PFSK-1 (cell line): Measurements from ENCODE around the gene TGFBR1.

Source experiments
- FOXP2 ChIP-seq: optimal IDR thresholded peaks from 2 replicates; pipeline ENCODE3; 2011; ENCODE audit warnings: borderline replicate concordance, control low read depth, inconsistent platforms; ENCODE audit not compliant: insufficient read depth; ENCODE audit errors: extremely low read length, extremely low read depth
- POLR2AphosphoS5 ChIP-seq: IDR thresholded peaks from 2 replicates; pipeline ENCODE4 v1.6.1; 2012; ENCODE audit warnings: low read depth, mild to moderate bottlenecking, control low read depth, low read length, moderate library complexity
- SIN3A ChIP-seq: IDR thresholded peaks from 2 replicates; pipeline ENCODE4 v1.6.1; 2012; ENCODE audit warnings: mild to moderate bottlenecking, low read length, moderate library complexity, borderline replicate concordance; ENCODE audit not compliant: insufficient read depth
- TAF1 ChIP-seq: IDR thresholded peaks from 2 replicates; pipeline ENCODE4 v1.6.1; 2012; ENCODE audit warnings: low read length, control low read depth, borderline replicate concordance; ENCODE audit not compliant: insufficient read depth
- TF ChIP-seq, protein P1 (sequence below), 2 experiments: IDR thresholded peaks; 2 replicates each; pipeline versions ENCODE4 v1.6.1 to v1.8.0; 2011 to 2012; ENCODE audit warnings: low read depth in 2 of 2, low read length in 2 of 2, control low read depth in 1 of 2, inconsistent platforms in 1 of 2, mild to moderate bottlenecking in 1 of 2, moderate library complexity in 1 of 2; ENCODE audit not compliant: insufficient read depth in 1 of 2

DNA sequence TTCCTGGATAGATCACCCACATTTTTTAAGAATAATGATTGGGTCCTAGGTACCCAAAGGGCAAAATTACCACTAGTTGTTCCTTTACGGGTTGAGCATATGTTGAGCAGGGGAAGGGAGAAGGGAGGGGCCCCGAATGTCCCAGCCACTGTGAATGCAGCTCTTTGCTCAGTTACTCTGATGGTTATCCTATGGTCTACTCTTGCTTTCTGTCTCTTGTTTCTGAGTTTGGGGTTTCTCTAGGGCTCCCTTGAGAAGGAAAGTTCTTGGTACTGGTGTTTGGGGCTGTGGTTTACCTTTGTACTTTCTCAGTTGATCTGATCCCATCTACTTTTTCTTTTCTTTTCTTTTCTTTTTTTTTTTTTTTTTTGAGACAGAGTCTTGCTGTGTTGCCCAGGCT lies 61.2 kb downstream of the TGFBR1 start:
- TF ChIP-seq POLR2AphosphoS5, result no peak
- no peak for TF ChIP-seq TAF1
- TF ChIP-seq, protein P1, sequence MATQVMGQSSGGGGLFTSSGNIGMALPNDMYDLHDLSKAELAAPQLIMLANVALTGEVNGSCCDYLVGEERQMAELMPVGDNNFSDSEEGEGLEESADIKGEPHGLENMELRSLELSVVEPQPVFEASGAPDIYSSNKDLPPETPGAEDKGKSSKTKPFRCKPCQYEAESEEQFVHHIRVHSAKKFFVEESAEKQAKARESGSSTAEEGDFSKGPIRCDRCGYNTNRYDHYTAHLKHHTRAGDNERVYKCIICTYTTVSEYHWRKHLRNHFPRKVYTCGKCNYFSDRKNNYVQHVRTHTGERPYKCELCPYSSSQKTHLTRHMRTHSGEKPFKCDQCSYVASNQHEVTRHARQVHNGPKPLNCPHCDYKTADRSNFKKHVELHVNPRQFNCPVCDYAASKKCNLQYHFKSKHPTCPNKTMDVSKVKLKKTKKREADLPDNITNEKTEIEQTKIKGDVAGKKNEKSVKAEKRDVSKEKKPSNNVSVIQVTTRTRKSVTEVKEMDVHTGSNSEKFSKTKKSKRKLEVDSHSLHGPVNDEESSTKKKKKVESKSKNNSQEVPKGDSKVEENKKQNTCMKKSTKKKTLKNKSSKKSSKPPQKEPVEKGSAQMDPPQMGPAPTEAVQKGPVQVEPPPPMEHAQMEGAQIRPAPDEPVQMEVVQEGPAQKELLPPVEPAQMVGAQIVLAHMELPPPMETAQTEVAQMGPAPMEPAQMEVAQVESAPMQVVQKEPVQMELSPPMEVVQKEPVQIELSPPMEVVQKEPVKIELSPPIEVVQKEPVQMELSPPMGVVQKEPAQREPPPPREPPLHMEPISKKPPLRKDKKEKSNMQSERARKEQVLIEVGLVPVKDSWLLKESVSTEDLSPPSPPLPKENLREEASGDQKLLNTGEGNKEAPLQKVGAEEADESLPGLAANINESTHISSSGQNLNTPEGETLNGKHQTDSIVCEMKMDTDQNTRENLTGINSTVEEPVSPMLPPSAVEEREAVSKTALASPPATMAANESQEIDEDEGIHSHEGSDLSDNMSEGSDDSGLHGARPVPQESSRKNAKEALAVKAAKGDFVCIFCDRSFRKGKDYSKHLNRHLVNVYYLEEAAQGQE (IDR thresholded peaks at IDR 0.05; ENCODE audit: insufficient read depth in 1 of 2, low read depth in 2 of 2, low read length in 2 of 2), result no peak
- TF ChIP-seq SIN3A, result no peak
- TF ChIP-seq FOXP2, result no peak
